ENCODE data around the gene SIX1. TPM values are rescaled to one million over a fixed set of nuclear protein-coding genes. Genes with fewer than 3 reads are reported as not detected.
A peak's percentile ranks its signal among the peaks of the same experiment; 100 is the strongest.

SIX1 gene
- total and polyA plus RNA-seq, 2 of the 13 experiments (the other 11 are each of a cell fraction or from before 2014, with no cell fraction given), result 1.7 to 6.5 TPM

DNA sequence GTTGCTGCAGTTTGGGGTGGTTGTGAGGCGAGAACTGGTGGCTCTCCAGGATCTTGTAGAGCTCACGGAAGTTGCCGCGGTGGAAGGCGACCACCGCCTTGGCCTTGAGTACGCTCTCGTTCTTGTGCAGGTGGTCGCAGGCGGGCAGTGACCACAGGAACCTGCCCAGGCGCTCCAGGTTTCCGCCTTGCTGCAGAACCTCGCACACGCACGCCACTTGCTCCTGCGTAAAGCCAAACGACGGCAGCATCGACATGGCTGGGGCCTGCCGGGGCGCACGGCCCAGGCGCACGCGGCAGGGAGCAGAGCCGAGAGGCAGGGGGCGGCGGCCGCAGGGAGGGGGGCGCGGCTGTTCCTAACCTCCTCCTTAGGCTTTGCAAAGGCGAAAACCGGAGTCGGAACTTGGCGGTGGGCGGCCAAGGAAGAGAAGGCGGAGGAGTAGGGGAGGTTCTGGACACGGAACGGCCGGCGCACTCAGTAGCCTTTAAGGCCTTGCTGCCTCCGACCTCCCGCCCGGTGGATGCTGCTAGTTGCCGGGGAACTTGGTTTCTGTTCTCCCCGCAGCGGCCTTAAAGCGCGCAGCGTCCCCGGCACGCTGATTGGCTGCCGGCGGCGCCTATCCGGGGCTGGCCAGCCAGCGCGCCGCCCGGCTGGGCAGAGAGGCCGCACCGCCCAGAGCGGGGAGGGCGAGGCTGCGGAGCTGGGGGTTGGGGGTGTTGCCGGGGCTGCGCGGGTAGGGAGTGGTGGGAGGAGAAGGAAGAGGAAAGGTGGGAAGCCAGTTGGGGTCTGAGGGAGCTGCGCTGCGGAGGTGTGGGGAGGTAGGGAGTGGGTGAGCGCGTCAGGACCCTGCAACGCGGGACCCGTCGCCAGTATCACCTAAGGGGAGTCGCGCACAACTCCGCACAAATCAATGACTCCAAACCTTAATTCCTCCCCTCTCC lies at the start of gene SIX1 (continued):
- TF ChIP-seq, protein P1, sequence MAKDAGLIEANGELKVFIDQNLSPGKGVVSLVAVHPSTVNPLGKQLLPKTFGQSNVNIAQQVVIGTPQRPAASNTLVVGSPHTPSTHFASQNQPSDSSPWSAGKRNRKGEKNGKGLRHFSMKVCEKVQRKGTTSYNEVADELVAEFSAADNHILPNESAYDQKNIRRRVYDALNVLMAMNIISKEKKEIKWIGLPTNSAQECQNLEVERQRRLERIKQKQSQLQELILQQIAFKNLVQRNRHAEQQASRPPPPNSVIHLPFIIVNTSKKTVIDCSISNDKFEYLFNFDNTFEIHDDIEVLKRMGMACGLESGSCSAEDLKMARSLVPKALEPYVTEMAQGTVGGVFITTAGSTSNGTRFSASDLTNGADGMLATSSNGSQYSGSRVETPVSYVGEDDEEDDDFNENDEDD (CRISPR knock-in tag; IDR thresholded peaks at IDR 0.05; ENCODE audit: borderline replicate concordance), result peak; percentile 72; the same call in 1 of the 2 replicates
- no peak for TF ChIP-seq TBX3 (IDR thresholded peaks at IDR 0.05; ENCODE audit: borderline replicate concordance)
- TF ChIP-seq, protein P2, sequence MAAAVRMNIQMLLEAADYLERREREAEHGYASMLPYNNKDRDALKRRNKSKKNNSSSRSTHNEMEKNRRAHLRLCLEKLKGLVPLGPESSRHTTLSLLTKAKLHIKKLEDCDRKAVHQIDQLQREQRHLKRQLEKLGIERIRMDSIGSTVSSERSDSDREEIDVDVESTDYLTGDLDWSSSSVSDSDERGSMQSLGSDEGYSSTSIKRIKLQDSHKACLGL (CRISPR knock-in tag; IDR thresholded peaks at IDR 0.05), result peak; percentile 87
- peak; percentile 87 for TF ChIP-seq ZNF772 (CRISPR knock-in tag; IDR thresholded peaks at IDR 0.05)
- TF ChIP-seq AGO2 (optimal IDR thresholded peaks at IDR 0.05; ENCODE audit: low read depth, low read length), result no peak
- TF ChIP-seq ZNF343 (CRISPR knock-in tag; IDR thresholded peaks at IDR 0.05), result no peak
- TF ChIP-seq NR2F6 (IDR thresholded peaks at IDR 0.05), result no peak
- no peak for TF ChIP-seq NR2F6 (CRISPR knock-in tag; IDR thresholded peaks at IDR 0.05)
- no peak; the same call in 1 of the 2 replicates for TF ChIP-seq IRF9 (CRISPR knock-in tag; IDR thresholded peaks at IDR 0.05; ENCODE audit: borderline replicate concordance)
- TF ChIP-seq YEATS4 (CRISPR knock-in tag; IDR thresholded peaks at IDR 0.05; ENCODE audit: borderline replicate concordance), result peak; percentile 68; the same call in 1 of the 2 replicates
- peak; percentile 72; the same call in 1 of the 2 replicates for TF ChIP-seq SP4 (CRISPR knock-in tag; IDR thresholded peaks at IDR 0.05)
- TF ChIP-seq ZMYM3 (CRISPR knock-in tag; IDR thresholded peaks at IDR 0.05), result no peak
- peak; percentile 57; the same call in 1 of the 2 replicates for TF ChIP-seq ZNF557 (CRISPR knock-in tag; IDR thresholded peaks at IDR 0.05)
- peak; percentile 84 for TF ChIP-seq SNAPC2 (CRISPR knock-in tag; IDR thresholded peaks at IDR 0.05)
- peak; percentile 74 for TF ChIP-seq RBFOX2 (IDR thresholded peaks at IDR 0.05; ENCODE audit: low read depth, low read length)
- peak; percentile 23 for TF ChIP-seq XRCC5 (optimal IDR thresholded peaks at IDR 0.05; ENCODE audit: low read length)
- no peak for TF ChIP-seq ZNF224 (CRISPR knock-in tag; IDR thresholded peaks at IDR 0.05)
- no peak for TF ChIP-seq ZNF136 (CRISPR knock-in tag; IDR thresholded peaks at IDR 0.05; ENCODE audit: low read depth)
- TF ChIP-seq, protein P3, sequence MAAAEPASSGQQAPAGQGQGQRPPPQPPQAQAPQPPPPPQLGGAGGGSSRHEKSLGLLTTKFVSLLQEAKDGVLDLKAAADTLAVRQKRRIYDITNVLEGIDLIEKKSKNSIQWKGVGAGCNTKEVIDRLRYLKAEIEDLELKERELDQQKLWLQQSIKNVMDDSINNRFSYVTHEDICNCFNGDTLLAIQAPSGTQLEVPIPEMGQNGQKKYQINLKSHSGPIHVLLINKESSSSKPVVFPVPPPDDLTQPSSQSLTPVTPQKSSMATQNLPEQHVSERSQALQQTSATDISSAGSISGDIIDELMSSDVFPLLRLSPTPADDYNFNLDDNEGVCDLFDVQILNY (CRISPR knock-in tag; conservative IDR thresholded peaks at IDR 0.05), result 0 out of 2 replicates have a peak, but pooled peaks have one; percentile 8
- peak; percentile 64; the same call in 1 of the 2 replicates for TF ChIP-seq TARDBP (CRISPR knock-in tag; IDR thresholded peaks at IDR 0.05)
- TF ChIP-seq KLF12 (CRISPR knock-in tag; IDR thresholded peaks at IDR 0.05; ENCODE audit: borderline replicate concordance), result peak; percentile 68; the same call in 1 of the 2 replicates
- TF ChIP-seq E2F1 (CRISPR knock-in tag; IDR thresholded peaks at IDR 0.05), result peak; percentile 72; the same call in 1 of the 2 replicates
- peak; percentile 24 for TF ChIP-seq YY1 (IDR thresholded peaks at IDR 0.05; ENCODE audit: insufficient read depth, insufficient replicate concordance, low read depth, low read length)
- TF ChIP-seq ZKSCAN8 (CRISPR knock-in tag; IDR thresholded peaks at IDR 0.05; ENCODE audit: borderline replicate concordance), result no peak
- TF ChIP-seq RXRB (CRISPR knock-in tag; IDR thresholded peaks at IDR 0.05; ENCODE audit: borderline replicate concordance), result peak; percentile 14; the same call in 1 of the 2 replicates
